Lower lobe of right lung (tissue), 2 donors: ENCODE data around the gene MOXD1. TPM values are rescaled to one million over a fixed set of nuclear protein-coding genes. Genes with fewer than 3 reads are reported as not detected.

Experiments
- ATAC-seq, 2 donors: fragments of 200-7000 bp; cut with Tn5 transposase; one replicate each; pipeline ENCODE4 v1.9.1; 2020 to 2022; ENCODE audit warnings: mild to moderate bottlenecking in 2 of 2, moderate library complexity in 2 of 2
- DNase-seq: peaks from one replicate; pipeline ENCODE4 v3.0.0-alpha.2; 2020
- H3K27ac ChIP-seq: fragments of 200-600 bp; one replicate; pipeline ENCODE4 v1.8.0; 2022
- H3K27me3 ChIP-seq: fragments of 200-600 bp; one replicate; pipeline ENCODE4 v1.8.0; 2022; ENCODE audit warnings: low read depth
- H3K36me3 ChIP-seq: fragments of 200-600 bp; one replicate; pipeline ENCODE4 v1.8.0; 2022; ENCODE audit warnings: mild to moderate bottlenecking
- H3K4me1 ChIP-seq: fragments of 200-600 bp; one replicate; pipeline ENCODE4 v1.8.0; 2022
- H3K4me3 ChIP-seq: fragments of 200-600 bp; one replicate; pipeline ENCODE4 v1.8.0; 2022; ENCODE audit warnings: mild to moderate bottlenecking
- H3K9me3 ChIP-seq: fragments of 200-600 bp; one replicate; pipeline ENCODE4 v1.8.0; 2022
- intact Hi-C: fragments of 100-400 bp; cut with DNase I; formaldehyde crosslinking; loops from one replicate; pipeline ENCODE4 v1.11.0; 2022
- total RNA-seq: library from RNA; stranded (reverse); fragmentation: NEBNext Ultra II Directional; extraction: Animal tissue kit (Norgen Biotek cat#: 25700); gene quantifications from one replicate; pipeline ENCODE4 v1.2.1, GENCODE V29; 2021
- TF ChIP-seq, protein P1 (sequence below): fragments of 200-600 bp; IDR thresholded peaks from one replicate; pipeline ENCODE4 v1.8.0; 2022; ENCODE audit warnings: antibody characterized with exemption, mild to moderate bottlenecking
- donor health status: DM: no; HTN: yes; CAD: no; lungs with severe emphysema.

MOXD1 gene
- total RNA-seq, 1 donor from 2014 or later: 13.4 TPM

DNA sequence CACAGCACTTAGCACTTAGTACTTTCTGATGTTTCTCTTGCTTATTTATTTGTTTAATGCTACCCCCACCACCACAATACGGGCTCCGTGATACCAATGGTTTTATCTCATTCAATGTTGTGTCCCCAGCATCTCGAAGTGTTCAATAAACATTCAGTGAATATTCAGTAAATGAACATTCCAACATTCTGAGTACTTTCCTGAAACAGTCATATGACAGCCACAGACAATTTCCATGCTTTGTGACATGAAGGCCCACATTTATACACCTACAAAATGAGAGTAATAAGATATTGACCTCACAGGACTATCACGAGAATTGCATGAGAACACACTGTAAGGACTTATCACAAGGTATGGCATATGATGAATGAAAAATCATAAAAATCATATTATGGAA is 10.8 kb downstream of the MOXD1 start:
- TF ChIP-seq, protein P1, sequence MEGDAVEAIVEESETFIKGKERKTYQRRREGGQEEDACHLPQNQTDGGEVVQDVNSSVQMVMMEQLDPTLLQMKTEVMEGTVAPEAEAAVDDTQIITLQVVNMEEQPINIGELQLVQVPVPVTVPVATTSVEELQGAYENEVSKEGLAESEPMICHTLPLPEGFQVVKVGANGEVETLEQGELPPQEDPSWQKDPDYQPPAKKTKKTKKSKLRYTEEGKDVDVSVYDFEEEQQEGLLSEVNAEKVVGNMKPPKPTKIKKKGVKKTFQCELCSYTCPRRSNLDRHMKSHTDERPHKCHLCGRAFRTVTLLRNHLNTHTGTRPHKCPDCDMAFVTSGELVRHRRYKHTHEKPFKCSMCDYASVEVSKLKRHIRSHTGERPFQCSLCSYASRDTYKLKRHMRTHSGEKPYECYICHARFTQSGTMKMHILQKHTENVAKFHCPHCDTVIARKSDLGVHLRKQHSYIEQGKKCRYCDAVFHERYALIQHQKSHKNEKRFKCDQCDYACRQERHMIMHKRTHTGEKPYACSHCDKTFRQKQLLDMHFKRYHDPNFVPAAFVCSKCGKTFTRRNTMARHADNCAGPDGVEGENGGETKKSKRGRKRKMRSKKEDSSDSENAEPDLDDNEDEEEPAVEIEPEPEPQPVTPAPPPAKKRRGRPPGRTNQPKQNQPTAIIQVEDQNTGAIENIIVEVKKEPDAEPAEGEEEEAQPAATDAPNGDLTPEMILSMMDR: no peak
- ATAC-seq (no peak), DNase-seq (no peak)
- Histone ChIP-seq H3K4me3 (no peak overlapping the region), H3K27ac (no peak overlapping the region), H3K4me1 (no peaks in the 10 kb centered on the region), H3K9me3 (peaks cover 11% of the 10 kb centered on the region), H3K27me3 (no peaks in the 10 kb centered on the region), H3K36me3 (no peaks in the 10 kb centered on the region)
- intact Hi-C loops: no loop called here

DNA sequence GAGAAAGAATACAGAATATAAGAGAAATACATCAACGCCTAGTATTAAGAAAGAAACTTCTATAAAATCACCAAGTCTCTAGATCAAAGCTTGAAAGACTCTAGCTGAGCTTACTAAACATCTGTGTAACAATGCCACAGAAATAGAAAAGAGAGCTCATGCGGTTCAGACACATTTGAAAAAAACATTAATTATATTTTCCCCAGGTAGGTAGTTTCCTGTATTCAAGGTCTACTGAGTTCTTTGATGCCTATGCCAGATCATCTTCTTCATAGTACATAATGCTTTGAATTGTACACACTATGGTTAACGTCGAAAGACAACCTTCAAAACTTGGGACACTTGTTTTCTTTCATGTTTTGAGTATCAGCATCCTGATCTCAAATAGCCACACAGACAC is 11.3 kb downstream of the MOXD1 start:
- H3K27ac ChIP-seq: no peak overlapping the region
- no peak for ATAC-seq
- intact Hi-C loops: no loop called here
- TF ChIP-seq, protein P1: no peak
- H3K9me3 ChIP-seq: peaks cover 7% of the 10 kb centered on the region
- DNase-seq: no peak
- H3K4me1 ChIP-seq: no peaks in the 10 kb centered on the region
- H3K27me3 ChIP-seq: no peaks in the 10 kb centered on the region
- no peak overlapping the region for H3K4me3 ChIP-seq
- H3K36me3 ChIP-seq: no peaks in the 10 kb centered on the region

DNA sequence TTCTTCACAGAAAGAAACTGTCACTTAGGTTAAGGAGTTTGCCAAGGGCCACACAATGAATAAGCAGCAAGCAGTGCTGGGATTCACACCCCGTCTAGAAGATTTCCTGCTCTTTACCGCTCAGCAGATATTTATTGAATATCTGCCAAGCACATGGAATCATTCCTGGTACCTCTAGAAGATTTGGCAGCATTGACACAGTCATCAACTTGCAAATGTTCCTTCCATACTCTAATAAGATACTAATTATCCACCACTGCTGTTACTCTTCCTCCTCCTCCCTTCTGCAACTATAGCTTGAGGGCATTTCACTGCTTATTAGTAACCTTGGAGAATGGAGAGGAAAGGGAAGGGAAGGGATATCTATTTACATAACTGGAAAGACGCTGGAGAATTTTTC is 13.0 kb downstream of the MOXD1 start:
- TF ChIP-seq, protein P1: no peak
- no peak overlapping the region for H3K27ac ChIP-seq
- no peaks in the 10 kb centered on the region for H3K36me3 ChIP-seq
- no peaks in the 10 kb centered on the region for H3K4me1 ChIP-seq
- no peaks in the 10 kb centered on the region for H3K27me3 ChIP-seq
- intact Hi-C loops: no loop called here
- ATAC-seq: no peak
- H3K9me3 ChIP-seq: no peaks in the 10 kb centered on the region
- DNase-seq: no peak
- no peak overlapping the region for H3K4me3 ChIP-seq

DNA sequence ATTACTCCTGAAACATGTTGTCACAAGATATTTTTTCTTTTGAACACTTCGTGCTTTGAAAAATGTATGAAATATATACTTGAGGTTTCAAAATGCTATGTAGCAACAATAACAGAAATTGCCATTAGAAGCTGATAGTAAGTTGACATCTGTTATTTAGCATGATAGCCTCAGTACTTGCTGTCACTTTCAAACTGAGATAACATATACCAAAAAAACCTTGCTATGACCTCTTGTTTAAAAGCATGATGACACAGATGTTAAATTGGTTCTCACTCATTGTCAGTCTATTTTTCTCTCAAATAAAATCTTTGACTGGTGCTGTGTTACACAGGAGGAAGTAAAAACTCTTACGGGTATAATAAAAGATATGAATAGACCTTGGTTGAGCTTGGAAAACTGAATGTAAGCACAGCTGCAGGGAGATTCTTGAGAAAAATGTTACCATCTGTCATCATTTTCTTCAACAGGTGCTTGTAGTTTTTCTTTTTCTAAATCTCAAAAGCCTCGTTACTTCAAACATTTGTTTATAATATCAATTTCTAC is 18.6 kb downstream of the MOXD1 start:
- TF ChIP-seq, protein P1: no peak
- Histone ChIP-seq H3K4me1 (no peaks in the 10 kb centered on the region), H3K27me3 (no peaks in the 10 kb centered on the region), H3K4me3 (no peak overlapping the region), H3K9me3 (no peaks in the 10 kb centered on the region), H3K27ac (no peak overlapping the region), H3K36me3 (no peaks in the 10 kb centered on the region)
- intact Hi-C loops: no loop called here
- ATAC-seq (no peak), DNase-seq (no peak)

DNA sequence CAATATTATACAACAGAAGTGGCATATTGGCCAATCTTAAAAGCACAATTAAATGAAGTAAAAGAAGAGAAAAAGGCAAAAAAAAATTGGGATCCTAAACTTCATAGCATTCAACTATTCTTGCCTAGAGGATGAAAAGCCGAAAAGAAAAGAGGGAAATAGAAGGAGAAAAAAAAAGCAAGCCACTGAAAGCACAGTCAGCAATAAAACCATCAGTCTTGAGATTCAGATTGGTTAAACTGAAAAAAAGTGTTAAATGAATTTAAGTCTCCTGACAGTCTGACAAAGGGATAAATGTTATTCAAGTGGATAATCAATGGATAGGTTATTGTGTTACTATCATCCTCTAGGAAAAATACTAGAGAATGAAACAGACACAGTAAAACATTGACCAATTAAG is 19.9 kb downstream of the MOXD1 start:
- ATAC-seq (no peak), DNase-seq (no peak)
- TF ChIP-seq, protein P1: no peak
- Histone ChIP-seq H3K27ac (no peak overlapping the region), H3K36me3 (no peaks in the 10 kb centered on the region), H3K4me3 (no peak overlapping the region), H3K9me3 (no peaks in the 10 kb centered on the region), H3K27me3 (no peaks in the 10 kb centered on the region), H3K4me1 (no peaks in the 10 kb centered on the region)
- intact Hi-C loops: no loop called here
